Immature natural killer cell (primary cell): ENCODE data around the gene RBAK. TPM values are rescaled to one million over a fixed set of nuclear protein-coding genes. Genes with fewer than 3 reads are reported as not detected.
A peak's percentile ranks its signal among the peaks of the same experiment; 100 is the strongest.
"Not testable (repeated sequence)": the region's sequence is repeated elsewhere in the genome, so short reads cannot be mapped to it uniquely, and the experiment has no call there.

ENCODE experiments used
- DNase-seq, 3 donors: peaks; one replicate each; pipeline ENCODE4 v3.0.0; 2022; ENCODE audit warnings: mixed read lengths in 1 of 3
- H3K27ac Mint-ChIP-seq, 6 donors: one replicate each; pipeline ENCODE4 v1.8.0; 2020; ENCODE audit warnings: mixed read lengths in 6 of 6, mild to moderate bottlenecking in 5 of 6, inconsistent platforms in 4 of 6, moderate library complexity in 3 of 6
- H3K27me3 Mint-ChIP-seq, 3 donors: one replicate each; pipeline ENCODE4 v1.8.0; 2020 to 2021; ENCODE audit warnings: low read depth in 3 of 3, mild to moderate bottlenecking in 3 of 3, mixed read lengths in 3 of 3, moderate library complexity in 3 of 3, inconsistent platforms in 1 of 3
- H3K36me3 Mint-ChIP-seq, 3 donors: one replicate each; pipeline ENCODE4 v1.8.0; 2020; ENCODE audit warnings: mixed read lengths in 3 of 3, inconsistent platforms in 2 of 3, mild to moderate bottlenecking in 2 of 3
- H3K4me1 Mint-ChIP-seq, 2 donors: one replicate each; pipeline ENCODE4 v1.8.0; 2020; ENCODE audit warnings: inconsistent platforms in 2 of 2, mild to moderate bottlenecking in 2 of 2, mixed read lengths in 2 of 2, moderate library complexity in 1 of 2
- H3K4me3 Mint-ChIP-seq, 5 donors: one replicate each; pipeline ENCODE4 v1.8.0; 2020; ENCODE audit warnings: mild to moderate bottlenecking in 5 of 5, mixed read lengths in 5 of 5, inconsistent platforms in 3 of 5, moderate library complexity in 3 of 5
- H3K9me3 Mint-ChIP-seq, 6 donors: one replicate each; pipeline ENCODE4 v1.8.0; 2020; ENCODE audit warnings: mild to moderate bottlenecking in 6 of 6, mixed read lengths in 6 of 6, inconsistent platforms in 4 of 6, moderate library complexity in 3 of 6
- polyA plus RNA-seq, 3 donors: library from polyadenylated mRNA; unstranded; fragments of 300-500 nt; fragmentation: Illumina TruSeq; gene quantifications; one replicate each; pipeline ENCODE4 v1.2.3, GENCODE V29; 2021

The RBAK gene
- polyA plus RNA-seq, 3 donors from 2014 or later: 0.46 to 4.1 (median 1.8) TPM

DNA sequence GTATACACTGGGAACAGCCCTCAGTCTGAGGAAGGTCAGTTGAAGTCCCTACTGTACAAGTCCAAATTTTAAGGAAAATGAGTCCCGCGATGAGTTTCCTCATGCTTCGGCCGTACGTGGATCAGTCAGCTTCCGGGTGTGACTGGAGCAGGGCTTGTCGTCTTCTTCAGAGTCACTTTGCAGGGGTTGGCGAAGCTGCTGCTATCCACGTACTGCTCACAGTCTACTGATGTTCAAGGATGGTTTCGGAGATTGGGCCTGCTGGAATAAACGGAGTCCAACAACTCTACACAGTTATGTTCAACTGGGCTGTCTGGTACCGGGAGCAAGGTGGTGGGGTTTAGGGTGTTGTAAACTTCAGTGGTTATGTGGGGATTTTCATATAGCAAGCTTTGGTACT lies 22.0 kb upstream of the RBAK start:
- Mint-ChIP-seq H3K36me3 (peaks cover 19 to 60% (median 28%) of the 10 kb centered on the region in 3 donors), H3K9me3 (peaks cover 0 to 12% (median 9%) of the 10 kb centered on the region in 6 donors)
- not testable (repeated sequence) for H3K27me3 Mint-ChIP-seq, H3K4me3 Mint-ChIP-seq, H3K4me1 Mint-ChIP-seq, DNase-seq, H3K27ac Mint-ChIP-seq

DNA sequence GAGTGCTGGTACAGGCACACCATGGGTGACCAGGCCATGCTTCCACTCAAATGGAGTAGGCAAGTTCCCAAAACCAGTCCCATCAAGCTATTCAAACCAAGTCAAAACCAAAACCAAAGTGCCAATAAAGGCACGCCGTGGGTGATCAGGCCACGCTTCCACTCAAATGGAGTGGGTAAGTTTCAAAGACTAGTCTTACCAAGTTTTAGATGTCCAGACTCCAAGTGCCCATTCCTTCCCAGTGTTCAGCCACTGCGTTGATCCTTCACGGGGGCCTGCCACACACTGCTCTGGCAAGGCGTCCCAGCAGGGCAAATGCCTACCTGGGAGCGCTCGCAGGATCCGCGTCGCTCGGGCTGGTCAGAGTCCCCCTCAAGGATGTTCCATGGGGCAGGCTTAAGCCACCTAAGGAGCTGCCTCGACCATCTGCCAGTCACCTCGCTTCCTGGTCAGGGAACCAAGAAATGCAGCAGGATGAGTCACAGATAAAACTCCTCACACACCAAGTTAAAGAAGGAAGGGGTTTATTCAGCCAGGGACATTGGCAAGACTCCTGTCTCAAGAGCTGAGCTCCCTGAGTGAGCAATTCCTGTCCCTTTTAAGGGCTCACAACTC lies 17.8 kb upstream of the RBAK start:
- H3K27me3 Mint-ChIP-seq, H3K4me3 Mint-ChIP-seq, H3K9me3 Mint-ChIP-seq, DNase-seq, H3K27ac Mint-ChIP-seq, H3K4me1 Mint-ChIP-seq: not testable (repeated sequence)
- peaks cover 6 to 34% (median 13%) of the 10 kb centered on the region in 3 donors for H3K36me3 Mint-ChIP-seq

DNA sequence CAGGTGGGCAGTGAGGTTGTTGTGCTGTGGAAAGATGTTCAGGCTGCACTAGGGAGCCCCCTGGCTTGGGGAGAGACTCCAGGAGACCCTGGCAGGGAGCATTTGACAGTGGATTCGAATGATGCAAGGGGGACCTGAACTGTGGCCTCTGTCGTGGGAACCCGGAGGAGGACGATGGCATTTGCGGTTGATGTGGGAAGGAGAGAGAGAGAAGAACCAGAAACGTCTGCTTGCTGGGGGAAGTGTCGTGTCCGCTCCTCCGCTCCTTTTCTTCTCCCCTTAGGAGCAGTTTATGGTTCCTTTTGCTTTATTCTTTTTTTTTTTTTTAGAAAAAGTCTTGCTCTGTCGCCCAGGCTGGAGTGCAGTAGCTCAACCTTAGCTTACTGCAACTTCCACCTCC lies 12.5 kb upstream of the RBAK start:
- not testable (repeated sequence) for H3K27ac Mint-ChIP-seq, DNase-seq, H3K9me3 Mint-ChIP-seq, H3K4me1 Mint-ChIP-seq, H3K27me3 Mint-ChIP-seq, H3K4me3 Mint-ChIP-seq
- peaks cover 0 to 12% (median 6%) of the 10 kb centered on the region in 3 donors for H3K36me3 Mint-ChIP-seq

DNA sequence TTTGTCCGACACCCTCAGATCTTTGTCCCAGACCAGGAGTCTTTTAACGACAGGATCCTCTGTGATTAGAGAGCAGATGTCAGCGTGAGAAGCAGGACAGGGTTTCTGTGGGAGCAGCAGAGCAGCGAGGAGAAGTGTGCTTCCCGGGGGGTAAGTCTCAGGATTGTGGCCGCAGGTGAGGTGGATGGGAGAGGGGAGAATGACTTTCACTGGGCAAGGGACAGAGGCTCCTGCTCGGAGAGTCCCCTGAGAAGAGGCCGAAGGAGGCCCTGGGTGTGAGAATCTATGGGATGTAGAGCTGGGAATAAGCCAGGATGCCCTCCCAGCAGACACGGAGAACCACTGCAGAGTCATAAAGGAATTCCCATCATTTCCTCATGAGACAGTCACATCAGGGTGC lies 10.4 kb upstream of the RBAK start:
- no peaks in the 10 kb centered on the region for H3K4me1 Mint-ChIP-seq
- H3K36me3 Mint-ChIP-seq: peaks cover 0 to 15% (median 6%) of the 10 kb centered on the region in 3 donors
- H3K9me3 Mint-ChIP-seq: no peaks in the 10 kb centered on the region
- peaks cover 0 to 3% (median 0%) of the 10 kb centered on the region in 3 donors for H3K27me3 Mint-ChIP-seq
- no peak overlapping the region for H3K4me3 Mint-ChIP-seq
- DNase-seq: no peak
- no peak overlapping the region for H3K27ac Mint-ChIP-seq

DNA sequence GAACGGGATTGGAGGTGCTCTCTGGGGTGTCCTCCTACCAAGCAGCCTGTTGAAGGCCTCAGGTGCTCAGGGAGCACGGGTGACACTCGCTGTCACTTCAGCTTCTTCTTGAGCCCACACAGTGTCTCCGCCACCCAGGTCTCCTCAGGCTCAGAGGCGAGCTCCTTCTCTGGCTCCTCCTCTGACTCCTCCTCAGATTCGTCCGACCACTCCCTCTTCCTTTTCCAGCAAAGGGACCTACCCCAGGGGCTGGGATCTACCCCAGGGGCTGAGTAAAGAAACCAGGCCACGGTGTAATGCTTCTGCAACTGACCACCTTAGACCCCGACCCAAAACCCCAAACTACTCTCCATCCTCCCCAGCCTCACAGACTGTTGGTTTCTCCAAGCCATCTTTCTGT lies 9.2 kb upstream of the RBAK start:
- peaks cover 0 to 15% (median 6%) of the 10 kb centered on the region in 3 donors for H3K36me3 Mint-ChIP-seq
- H3K4me3 Mint-ChIP-seq: no peak overlapping the region
- peaks cover 0 to 3% (median 0%) of the 10 kb centered on the region in 3 donors for H3K27me3 Mint-ChIP-seq
- no peaks in the 10 kb centered on the region for H3K9me3 Mint-ChIP-seq
- peak overlapping the region in 1 of 6 donors; percentile 60 for H3K27ac Mint-ChIP-seq
- peaks cover 0 to 5% of the 10 kb centered on the region in 2 donors for H3K4me1 Mint-ChIP-seq
- DNase-seq: no peak

DNA sequence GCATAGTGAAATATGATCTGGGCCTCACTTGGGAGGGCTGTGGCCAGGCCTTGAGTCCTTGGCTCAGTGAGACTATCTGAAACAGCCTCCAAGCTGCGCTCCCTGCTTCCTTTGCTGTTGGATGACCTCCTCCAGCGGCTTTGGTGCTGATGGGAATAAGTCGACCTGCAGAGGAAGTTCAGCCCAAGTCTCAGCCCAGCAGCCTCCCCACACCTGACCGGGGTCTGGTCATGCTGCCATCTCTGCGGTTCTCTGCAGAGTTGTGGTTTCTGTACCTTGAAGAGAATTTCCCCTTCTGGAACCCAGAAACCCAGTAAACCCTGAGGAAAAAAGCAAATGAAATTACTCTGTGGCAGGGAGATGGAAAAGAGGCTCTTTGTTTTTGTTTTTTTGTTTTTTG lies 4.6 kb upstream of the RBAK start:
- Mint-ChIP-seq H3K4me1 (peaks cover 7 to 13% of the 10 kb centered on the region in 2 donors), H3K9me3 (no peaks in the 10 kb centered on the region), H3K4me3 (no peak overlapping the region), H3K27ac (no peak overlapping the region), H3K27me3 (peaks cover 3 to 7% (median 4%) of the 10 kb centered on the region in 3 donors), H3K36me3 (peaks cover 0 to 10% (median 6%) of the 10 kb centered on the region in 3 donors)
- DNase-seq: no peak

DNA sequence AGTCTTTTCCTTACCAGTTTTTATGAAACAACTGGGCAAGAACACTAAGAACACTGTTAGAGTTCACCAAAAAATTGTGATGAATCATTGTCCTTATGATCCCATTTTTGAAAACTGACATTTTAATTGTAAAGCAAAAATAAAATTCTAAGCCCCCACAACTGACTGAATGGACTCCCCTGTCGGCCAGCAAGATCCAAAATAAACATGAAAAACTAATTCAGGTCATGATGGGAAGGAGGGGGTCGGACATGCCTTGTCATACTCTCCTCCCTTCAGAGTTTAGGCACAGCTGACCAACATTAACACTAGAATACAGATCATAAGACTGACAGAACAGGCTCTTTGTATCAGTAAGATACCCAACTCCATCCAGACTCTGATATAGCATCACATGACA lies 2.0 kb upstream of the RBAK start:
- DNase-seq: no peak
- Mint-ChIP-seq H3K36me3 (peaks cover 3 to 7% (median 6%) of the 10 kb centered on the region in 3 donors), H3K4me1 (peaks cover 22 to 28% of the 10 kb centered on the region in 2 donors), H3K9me3 (no peaks in the 10 kb centered on the region), H3K27ac (peak overlapping the region in 2 of 6 donors; percentile 1 to 41), H3K4me3 (no peak overlapping the region), H3K27me3 (peaks cover 4 to 10% (median 7%) of the 10 kb centered on the region in 3 donors)

DNA sequence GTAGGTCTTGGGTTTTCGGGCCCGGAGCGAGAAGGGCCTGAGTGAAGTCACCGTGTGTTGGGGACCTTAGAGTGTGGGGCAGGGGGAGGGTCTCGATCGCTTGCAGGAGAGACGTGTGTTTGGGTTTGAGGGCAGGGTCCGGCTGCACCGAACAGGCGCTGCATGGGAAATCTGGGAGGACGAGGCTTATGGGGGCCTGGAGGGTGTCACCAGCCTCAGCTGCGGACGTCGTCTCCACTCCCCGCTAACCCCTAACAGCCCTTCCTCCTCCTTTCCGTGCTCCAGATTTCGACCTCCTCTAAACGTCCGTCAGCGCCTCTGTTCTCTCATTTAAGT lies 705 bp downstream of the RBAK start:
- H3K36me3 Mint-ChIP-seq: peaks cover 16 to 26% (median 26%) of the 10 kb centered on the region in 3 donors
- H3K27ac Mint-ChIP-seq: peak overlapping the region; percentile 79 to 95 (median 92)
- peaks cover 29 to 47% of the 10 kb centered on the region in 2 donors for H3K4me1 Mint-ChIP-seq
- not testable (repeated sequence) for H3K9me3 Mint-ChIP-seq, DNase-seq, H3K27me3 Mint-ChIP-seq
- H3K4me3 Mint-ChIP-seq: peak overlapping the region; percentile 86 to 94 (median 90)

DNA sequence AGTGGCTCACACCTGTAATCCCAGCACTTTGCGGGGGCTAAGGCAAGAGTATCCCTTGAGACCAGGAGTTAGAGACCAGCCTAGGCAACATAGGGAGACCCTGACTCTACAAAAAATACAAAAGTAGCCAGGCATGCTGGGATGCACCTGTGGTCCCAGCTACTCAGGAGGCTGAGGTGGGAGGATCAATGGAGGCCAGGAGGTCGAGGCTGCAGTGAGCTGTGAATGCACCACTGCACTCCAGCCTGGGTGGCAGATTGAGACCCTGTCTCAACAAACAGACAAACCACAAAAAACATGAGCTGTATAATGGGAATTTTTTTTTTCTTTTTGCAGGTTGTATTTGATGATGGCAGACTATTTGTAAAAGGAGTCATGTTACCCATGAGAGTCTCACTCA lies 1.5 kb downstream of the RBAK start:
- Mint-ChIP-seq H3K4me3 (peak overlapping the region; percentile 86 to 94 (median 90)), H3K9me3 (peaks cover 6 to 13% (median 8%) of the 10 kb centered on the region in 6 donors), H3K27ac (peak overlapping the region in 5 of 6 donors; percentile 13 to 93 (median 79)), H3K36me3 (peaks cover 23 to 34% (median 33%) of the 10 kb centered on the region in 3 donors), H3K4me1 (peaks cover 29 to 55% of the 10 kb centered on the region in 2 donors)
- not testable (repeated sequence) for DNase-seq, H3K27me3 Mint-ChIP-seq

DNA sequence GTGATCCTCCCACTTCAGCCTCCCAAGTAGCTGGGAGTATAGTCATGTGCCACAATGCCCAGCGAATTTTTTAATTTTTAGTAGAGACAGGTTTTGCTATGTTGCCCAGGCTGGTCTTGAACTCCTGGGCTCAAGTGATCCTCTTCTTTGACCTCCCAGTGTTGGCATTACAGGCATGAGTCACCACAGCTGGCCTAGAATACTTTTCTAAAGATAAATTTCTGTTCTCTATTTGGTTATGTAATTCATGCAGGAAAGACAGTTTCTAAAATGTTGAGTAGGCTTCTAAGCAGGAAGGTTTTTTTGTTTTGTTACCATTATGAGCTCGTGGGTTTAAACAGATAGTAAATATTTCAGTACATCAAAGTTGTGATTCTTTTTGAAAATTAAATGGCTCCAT lies 5.0 kb downstream of the RBAK start:
- Mint-ChIP-seq H3K4me3 (peak overlapping the region in 1 of 5 donors; percentile 51), H3K9me3 (peaks cover 18 to 30% (median 24%) of the 10 kb centered on the region in 6 donors), H3K27ac (peak overlapping the region in 1 of 6 donors; percentile 23), H3K36me3 (peaks cover 51 to 67% (median 64%) of the 10 kb centered on the region in 3 donors), H3K27me3 (peaks cover 4 to 5% (median 4%) of the 10 kb centered on the region in 3 donors), H3K4me1 (peaks cover 37 to 77% of the 10 kb centered on the region in 2 donors)
- DNase-seq: no peak

DNA sequence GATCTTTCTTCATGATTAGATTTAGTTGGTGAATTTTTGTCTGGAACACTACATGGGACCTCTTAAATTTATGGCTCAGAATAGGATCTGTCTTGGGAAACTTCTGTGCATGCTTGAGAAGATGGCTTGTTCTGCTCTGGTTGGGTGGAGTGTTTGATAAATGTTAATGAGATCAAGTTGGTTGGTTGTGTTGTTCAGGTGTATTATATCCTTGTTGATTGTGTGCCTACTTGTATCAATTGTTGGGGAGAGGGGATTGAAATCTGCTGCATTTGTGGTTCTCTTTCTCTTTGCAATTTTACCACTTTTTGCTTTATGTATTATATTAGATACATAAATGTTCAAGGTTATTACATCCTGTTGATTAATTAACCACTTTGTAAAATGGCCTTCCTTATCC lies 6.1 kb downstream of the RBAK start:
- not testable (repeated sequence) for H3K27ac Mint-ChIP-seq, H3K4me3 Mint-ChIP-seq, H3K27me3 Mint-ChIP-seq, DNase-seq
- H3K36me3 Mint-ChIP-seq: peaks cover 59 to 75% (median 72%) of the 10 kb centered on the region in 3 donors
- H3K9me3 Mint-ChIP-seq: peaks cover 20 to 30% (median 25%) of the 10 kb centered on the region in 6 donors
- H3K4me1 Mint-ChIP-seq: peaks cover 32 to 80% of the 10 kb centered on the region in 2 donors

DNA sequence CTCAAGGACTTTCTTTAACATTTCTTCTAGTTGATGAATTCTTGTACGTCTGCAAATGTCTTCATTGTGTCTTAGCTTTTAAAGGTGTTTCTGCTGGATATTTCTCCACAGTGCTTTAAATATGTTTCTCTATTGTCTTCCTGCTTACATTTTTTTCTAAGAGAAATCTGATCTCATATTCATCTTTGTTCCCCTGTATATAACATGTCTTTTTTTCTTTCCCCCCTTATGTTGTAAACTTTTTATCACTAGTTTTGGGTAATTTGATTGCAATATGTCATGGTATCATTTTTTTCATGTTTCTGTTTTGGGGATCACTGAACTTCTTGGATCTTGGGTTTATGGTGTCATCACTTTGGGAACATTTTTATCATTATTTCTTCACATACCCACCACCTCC lies 7.5 kb downstream of the RBAK start:
- peaks cover 25 to 75% of the 10 kb centered on the region in 2 donors for H3K4me1 Mint-ChIP-seq
- H3K9me3 Mint-ChIP-seq: peaks cover 21 to 30% (median 25%) of the 10 kb centered on the region in 6 donors
- no peak overlapping the region for H3K27ac Mint-ChIP-seq
- H3K27me3 Mint-ChIP-seq: peaks cover 0 to 1% (median 1%) of the 10 kb centered on the region in 3 donors
- DNase-seq: no peak
- H3K4me3 Mint-ChIP-seq: peak overlapping the region in 1 of 5 donors; percentile 12
- H3K36me3 Mint-ChIP-seq: peaks cover 69 to 88% (median 85%) of the 10 kb centered on the region in 3 donors

DNA sequence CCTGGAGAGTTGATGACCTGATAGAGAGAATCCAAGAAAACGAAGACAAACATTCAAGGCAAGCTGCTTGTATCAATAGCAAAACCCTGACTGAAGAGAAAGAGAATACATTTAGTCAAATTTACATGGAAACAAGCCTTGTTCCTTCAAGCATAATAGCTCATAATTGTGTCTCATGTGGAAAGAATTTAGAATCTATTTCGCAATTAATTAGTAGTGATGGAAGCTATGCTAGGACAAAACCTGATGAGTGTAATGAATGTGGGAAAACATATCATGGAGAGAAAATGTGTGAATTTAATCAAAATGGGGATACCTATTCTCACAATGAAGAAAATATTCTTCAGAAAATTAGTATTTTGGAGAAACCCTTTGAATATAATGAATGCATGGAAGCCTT lies 18.0 kb downstream of the RBAK start:
- Mint-ChIP-seq H3K27ac (no peak overlapping the region), H3K4me3 (no peak overlapping the region), H3K36me3 (peaks cover 84 to 95% (median 94%) of the 10 kb centered on the region in 3 donors), H3K9me3 (peaks cover 49 to 95% (median 89%) of the 10 kb centered on the region in 6 donors), H3K4me1 (no peaks in the 10 kb centered on the region), H3K27me3 (peaks cover 6 to 8% (median 7%) of the 10 kb centered on the region in 3 donors)
- no peak for DNase-seq

DNA sequence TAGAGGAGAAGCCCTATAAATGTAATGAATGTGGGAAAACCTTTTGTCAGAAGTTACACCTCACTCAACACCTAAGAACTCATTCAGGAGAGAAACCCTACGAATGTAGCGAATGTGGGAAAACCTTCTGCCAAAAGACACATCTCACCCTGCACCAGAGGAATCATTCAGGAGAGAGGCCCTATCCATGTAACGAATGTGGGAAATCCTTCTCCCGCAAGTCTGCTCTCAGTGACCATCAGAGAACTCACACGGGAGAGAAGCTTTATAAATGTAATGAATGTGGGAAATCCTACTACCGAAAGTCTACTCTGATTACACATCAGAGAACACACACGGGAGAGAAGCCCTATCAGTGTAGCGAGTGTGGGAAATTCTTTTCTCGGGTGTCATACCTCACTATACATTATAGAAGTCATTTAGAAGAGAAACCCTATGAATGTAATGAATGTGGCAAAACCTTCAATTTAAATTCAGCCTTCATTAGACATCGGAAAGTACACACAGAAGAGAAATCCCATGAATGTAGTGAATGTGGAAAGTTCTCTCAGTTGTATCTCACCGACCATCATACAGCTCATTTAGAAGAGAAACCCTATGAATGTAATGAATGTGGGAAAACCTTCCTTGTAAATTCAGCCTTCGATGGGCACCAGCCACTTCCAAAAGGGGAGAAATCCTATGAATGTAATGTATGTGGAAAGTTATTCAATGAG lies 18.9 kb downstream of the RBAK start:
- H3K4me3 Mint-ChIP-seq: no peak overlapping the region
- peaks cover 78 to 95% (median 92%) of the 10 kb centered on the region in 3 donors for H3K36me3 Mint-ChIP-seq
- H3K27me3 Mint-ChIP-seq: peaks cover 6 to 11% (median 10%) of the 10 kb centered on the region in 3 donors
- no peak for DNase-seq
- H3K4me1 Mint-ChIP-seq: no peaks in the 10 kb centered on the region
- H3K27ac Mint-ChIP-seq: no peak overlapping the region
- H3K9me3 Mint-ChIP-seq: peaks cover 55 to 98% (median 95%) of the 10 kb centered on the region in 6 donors
